Neuronal stem cell (in vitro differentiated cells): Measurements from ENCODE around the gene KLHL22.

Experiments used
- DNase-seq: peaks from one replicate; pipeline ENCODE4 v3.0.0-alpha.2; 2013; ENCODE audit warnings: low spot score
- H2AFZ ChIP-seq: one replicate; pipeline ENCODE4 v1.6.1; 2013; ENCODE audit warnings: mild to moderate bottlenecking, low read length, inconsistent platforms
- H2AK5ac ChIP-seq: 2 replicates; pipeline ENCODE4 v1.6.1; 2013; ENCODE audit warnings: low read depth, mild to moderate bottlenecking, inconsistent platforms, low read length, moderate library complexity, mixed read lengths
- H2BK120ac ChIP-seq: 2 replicates; pipeline ENCODE4 v1.6.1; 2013; ENCODE audit warnings: low read depth, mild to moderate bottlenecking, inconsistent platforms, low read length, moderate library complexity, mixed read lengths
- H2BK12ac ChIP-seq: one replicate; pipeline ENCODE4 v1.6.1; 2013; ENCODE audit warnings: low read length, inconsistent platforms
- H2BK15ac ChIP-seq: 2 replicates; pipeline ENCODE4 v1.6.1; 2013; ENCODE audit warnings: mild to moderate bottlenecking, low read length, inconsistent platforms, mixed read lengths
- H2BK5ac ChIP-seq: one replicate; pipeline ENCODE4 v1.6.1; 2013; ENCODE audit warnings: inconsistent platforms, mild to moderate bottlenecking, low read length, moderate library complexity
- H3K14ac ChIP-seq: one replicate; pipeline ENCODE4 v1.6.1; 2013; ENCODE audit warnings: low read length, inconsistent platforms
- H3K18ac ChIP-seq: 2 replicates; pipeline ENCODE4 v1.6.1; 2013; ENCODE audit warnings: low read length, inconsistent platforms
- H3K23ac ChIP-seq: 2 replicates; pipeline ENCODE4 v1.6.1; 2013; ENCODE audit warnings: low read depth, mild to moderate bottlenecking, mixed read lengths, low read length, inconsistent platforms; ENCODE audit not compliant: poor library complexity
- H3K27ac ChIP-seq: replicated peaks from 3 replicates; pipeline ENCODE4 v1.5.1; 2013; ENCODE audit warnings: low read length, inconsistent platforms
- H3K27me3 ChIP-seq, 3 experiments: 2 replicates each; pipeline ENCODE4 v1.6.1; 2013; ENCODE audit warnings: low read length in 3 of 3, mild to moderate bottlenecking in 2 of 3, inconsistent platforms in 1 of 3, low read depth in 1 of 3, mixed read lengths in 1 of 3, moderate library complexity in 1 of 3; ENCODE audit not compliant: control insufficient read depth in 3 of 3, insufficient read depth in 3 of 3
- H3K36me3 ChIP-seq, 2 donors: replicated peaks in 1 of 2; 2 replicates each; pipeline ENCODE4 v1.6.1; 2013; ENCODE audit warnings: low read length in 2 of 2; ENCODE audit not compliant: control insufficient read depth in 2 of 2, insufficient read depth in 2 of 2
- H3K4ac ChIP-seq: 2 replicates; pipeline ENCODE4 v1.6.1; 2013; ENCODE audit warnings: inconsistent platforms, mild to moderate bottlenecking, low read length, moderate library complexity
- H3K4me1 ChIP-seq, 2 donors: 1 replicate in 1 of 2; 2 replicates in 1 of 2; pipeline ENCODE4 v1.6.1; 2013; ENCODE audit warnings: low read length in 2 of 2, low read depth in 1 of 2; ENCODE audit not compliant: control insufficient read depth in 2 of 2, insufficient read depth in 1 of 2
- H3K4me2 ChIP-seq: one replicate; pipeline ENCODE4 v1.6.1; 2013; ENCODE audit warnings: mild to moderate bottlenecking, low read length, inconsistent platforms; ENCODE audit not compliant: insufficient read depth, poor library complexity, severe bottlenecking
- H3K4me3 ChIP-seq, 2 donors: 2 replicates each; pipeline ENCODE4 v1.5.1; 2013; ENCODE audit warnings: low read length in 2 of 2, mild to moderate bottlenecking in 2 of 2, inconsistent platforms in 1 of 2, moderate library complexity in 1 of 2
- H3K79me1 ChIP-seq: one replicate; pipeline ENCODE4 v1.6.1; 2013; ENCODE audit warnings: low read depth, mild to moderate bottlenecking, inconsistent platforms, low read length, moderate library complexity
- H3K9ac ChIP-seq: one replicate; pipeline ENCODE4 v1.6.1; 2013; ENCODE audit warnings: mild to moderate bottlenecking, low read depth, low read length, inconsistent platforms; ENCODE audit not compliant: poor library complexity
- H3K9me3 ChIP-seq, 2 donors: replicated peaks in 1 of 2; 2 replicates each; pipeline versions ENCODE3 to v1.6.1; 2013; ENCODE audit warnings: low read length in 2 of 2, mild to moderate bottlenecking in 2 of 2, inconsistent platforms in 1 of 2, low read depth in 1 of 2, mixed read lengths in 1 of 2, moderate library complexity in 1 of 2; ENCODE audit not compliant: control insufficient read depth in 2 of 2, insufficient read depth in 1 of 2
- H4K8ac ChIP-seq: one replicate; pipeline ENCODE4 v1.6.1; 2013; ENCODE audit warnings: low read depth, mild to moderate bottlenecking, inconsistent platforms, low read length, moderate library complexity
- H4K91ac ChIP-seq: one replicate; pipeline ENCODE4 v1.6.1; 2013; ENCODE audit warnings: low read length, low read depth, mild to moderate bottlenecking, inconsistent platforms; ENCODE audit not compliant: poor library complexity
- WGBS, 2 donors: extraction: QIAGEN DNeasy Blood & Tissue Kit; methylation state at CpG; one replicate each; pipeline ENCODE4 v1.1.7; 2013; ENCODE audit warnings: missing lambda C conversion rate in 2 of 2, mixed read lengths in 1 of 2; ENCODE audit not compliant: insufficient read length in 2 of 2, insufficient replicate concordance in 1 of 2; ENCODE audit errors: extremely low coverage in 2 of 2; 5-methylcytosine and 5-hydroxymethylcytosine counted together

The KLHL22 gene

GRCh38 chr22:20456722-20457076, 38.9 kb downstream of the KLHL22 start:
- no peak overlapping the region for H2BK15ac ChIP-seq
- H2BK12ac ChIP-seq, result no peak overlapping the region
- H3K9ac ChIP-seq, result no peak overlapping the region
- no peak overlapping the region for H4K8ac ChIP-seq
- H3K4me2 ChIP-seq, result no peak overlapping the region
- H2AFZ ChIP-seq, result peak overlapping the region; percentile 46
- no peak overlapping the region for H2BK5ac ChIP-seq
- H2BK120ac ChIP-seq, result no peak overlapping the region
- H3K4ac ChIP-seq, result no peak overlapping the region
- peaks cover 8 to 10% of the 10 kb centered on the region in 2 donors for H3K4me1 ChIP-seq
- H3K4me3 ChIP-seq, result no peak overlapping the region
- no peak overlapping the region for H3K18ac ChIP-seq
- H2AK5ac ChIP-seq, result peak overlapping the region; percentile 18
- WGBS, 2 donors, result no CpG with 5 or more reads among the region's 3 CpGs
- H3K27me3 ChIP-seq, result no peaks in the 10 kb centered on the region
- H3K14ac ChIP-seq, result no peak overlapping the region
- no peaks in the 10 kb centered on the region for H3K79me1 ChIP-seq
- H3K23ac ChIP-seq, result no peak overlapping the region
- no peak overlapping the region for H4K91ac ChIP-seq
- H3K27ac ChIP-seq, result no peak overlapping the region
- DNase-seq, result no peak
- H3K9me3 ChIP-seq, result no peaks in the 10 kb centered on the region
- H3K36me3 ChIP-seq, result peaks cover 10 to 80% of the 10 kb centered on the region in 2 donors

DNA sequence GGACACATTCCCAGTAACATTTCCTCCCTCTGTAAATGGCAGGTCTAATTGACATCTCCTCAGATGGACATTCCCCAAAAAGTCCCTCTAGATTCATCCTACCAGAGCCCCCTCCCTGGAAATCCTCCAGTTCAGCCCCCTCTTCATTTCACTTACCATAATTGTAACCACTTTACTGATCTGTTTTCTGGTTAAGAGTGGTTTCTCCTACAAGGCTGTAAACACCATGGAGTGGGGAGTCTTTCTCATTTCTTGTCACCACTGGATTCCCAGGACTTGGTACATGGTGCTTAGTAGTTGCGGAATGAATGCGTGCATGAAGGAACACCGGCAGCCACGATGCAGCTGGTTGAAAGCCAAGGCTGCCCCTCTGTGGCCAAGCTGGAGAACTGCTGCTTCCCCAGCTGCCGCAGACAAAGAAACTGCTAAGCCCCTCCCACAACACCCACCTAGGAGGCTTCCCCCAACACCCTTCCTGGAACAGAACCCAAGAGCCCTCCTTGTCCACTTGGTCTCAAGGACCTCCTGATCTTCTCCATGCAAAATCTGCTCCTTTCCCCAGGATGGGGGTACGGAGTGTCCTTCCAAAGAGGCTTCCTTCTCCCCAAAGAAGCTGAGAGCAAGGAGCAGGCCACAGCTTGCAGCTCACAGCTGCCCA, 39.4 kb downstream of the KLHL22 start:
- Histone ChIP-seq H2AFZ (peak overlapping the region; percentile 46), H2BK120ac (no peak overlapping the region), H3K27me3 (no peaks in the 10 kb centered on the region), H3K4me2 (no peak overlapping the region), H3K79me1 (no peaks in the 10 kb centered on the region), H2BK5ac (no peak overlapping the region), H3K23ac (peak overlapping the region; percentile 71), H4K8ac (no peak overlapping the region), H3K18ac (no peak overlapping the region), H3K4me3 (no peak overlapping the region), H3K36me3 (peaks cover 10 to 85% of the 10 kb centered on the region in 2 donors), H3K4ac (no peak overlapping the region), H3K9me3 (no peaks in the 10 kb centered on the region), H3K27ac (no peak overlapping the region), H3K9ac (no peak overlapping the region), H2BK15ac (no peak overlapping the region), H3K14ac (no peak overlapping the region), H2AK5ac (peak overlapping the region; percentile 18), H4K91ac (no peak overlapping the region), H3K4me1 (peaks cover 8 to 10% of the 10 kb centered on the region in 2 donors), H2BK12ac (no peak overlapping the region)
- peak; percentile 71 for DNase-seq
- no CpG with 5 or more reads among the region's 6 CpGs for WGBS, 2 donors

GRCh38 chr22:20455709-20456063, 39.9 kb downstream of the KLHL22 start:
- Histone ChIP-seq H2AK5ac (no peak overlapping the region), H3K36me3 (peaks cover 8 to 86% of the 10 kb centered on the region in 2 donors), H3K9ac (no peak overlapping the region), H3K14ac (no peak overlapping the region), H2BK5ac (no peak overlapping the region), H3K4me2 (no peak overlapping the region), H3K23ac (no peak overlapping the region), H4K8ac (no peak overlapping the region), H3K4me1 (peaks cover 6 to 10% of the 10 kb centered on the region in 2 donors), H3K9me3 (no peaks in the 10 kb centered on the region), H3K4ac (no peak overlapping the region), H4K91ac (no peak overlapping the region), H2BK12ac (no peak overlapping the region), H3K4me3 (no peak overlapping the region), H2BK120ac (no peak overlapping the region), H3K27me3 (no peaks in the 10 kb centered on the region), H3K27ac (no peak overlapping the region), H2AFZ (no peak overlapping the region), H3K79me1 (no peaks in the 10 kb centered on the region), H2BK15ac (no peak overlapping the region), H3K18ac (no peak overlapping the region)
- no CpG with 5 or more reads among the region's 8 CpGs for WGBS, 2 donors
- no peak for DNase-seq

DNA sequence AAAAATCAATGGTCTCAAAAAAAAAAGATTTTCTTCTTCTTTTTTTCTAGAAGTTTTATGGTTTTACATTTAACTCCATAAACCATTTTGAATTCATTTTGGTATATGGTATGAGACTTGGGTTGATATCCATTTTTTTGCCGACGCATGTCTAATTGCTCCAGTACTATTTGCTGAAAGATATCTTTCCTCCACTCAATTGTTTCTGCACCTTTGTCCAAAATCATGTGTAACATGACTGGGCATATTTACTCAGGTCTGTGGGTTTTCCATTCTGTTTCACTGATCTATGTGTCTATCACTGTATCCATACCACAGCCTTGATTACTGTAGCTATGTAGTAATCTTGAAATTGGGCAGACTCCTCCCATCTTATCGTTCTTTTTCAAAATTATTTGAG, 42.4 kb downstream of the KLHL22 start:
- Histone ChIP-seq H2AK5ac (no peak overlapping the region), H2AFZ (no peak overlapping the region), H2BK120ac (no peak overlapping the region), H3K9ac (no peak overlapping the region), H4K91ac (no peak overlapping the region), H3K4me2 (no peak overlapping the region), H4K8ac (no peak overlapping the region), H3K9me3 (no peaks in the 10 kb centered on the region), H3K36me3 (peaks cover 8 to 73% of the 10 kb centered on the region in 2 donors), H2BK12ac (no peak overlapping the region), H3K18ac (no peak overlapping the region), H3K4me3 (no peak overlapping the region), H3K79me1 (no peaks in the 10 kb centered on the region), H2BK5ac (no peak overlapping the region), H3K4me1 (peaks cover 2 to 3% of the 10 kb centered on the region in 2 donors), H2BK15ac (no peak overlapping the region), H3K23ac (no peak overlapping the region), H3K27me3 (no peaks in the 10 kb centered on the region), H3K27ac (no peak overlapping the region), H3K4ac (no peak overlapping the region), H3K14ac (no peak overlapping the region)
- no CpG with 5 or more reads among the region's 3 CpGs for WGBS, 2 donors
- DNase-seq, result no peak
